Fibroblast of villous mesenchyme (primary cell): ENCODE data around the gene HOXD9. TPM values are rescaled to one million over a fixed set of nuclear protein-coding genes. Genes with fewer than 3 reads are reported as not detected.
A peak's percentile ranks its signal among the peaks of the same experiment; 100 is the strongest.

Experiments
- DNase-seq: peaks from one replicate; pipeline ENCODE4 v3.0.0-alpha.2; 2010; ENCODE audit warnings: low read depth
- H3K4me3 ChIP-seq: 2 replicates; pipeline ENCODE4 v1.5.1; 2011; ENCODE audit warnings: low read depth, mild to moderate bottlenecking, low read length
- CTCF ChIP-seq: IDR thresholded peaks from 2 replicates; pipeline ENCODE4 v1.5.1; 2012; ENCODE audit warnings: low read depth, mild to moderate bottlenecking, low read length; ENCODE audit not compliant: insufficient read depth
- total RNA-seq: library from RNA; depleted of rRNA; stranded (reverse); fragments of >200 nt; gene quantifications from 2 replicates; pipeline ENCODE4 v1.2.3, GENCODE V29; 2012

Gene HOXD9
- total RNA-seq, 1 donor = 11.2 TPM

GRCh38 chr2:176114120-176114929, 8.2 kb upstream of the HOXD9 start:
- peak overlapping the region; percentile 54 for H3K4me3 ChIP-seq
- DNase-seq = peak; percentile 50
- TF ChIP-seq CTCF = no peak

- DNase-seq = no peak
- no peak for TF ChIP-seq CTCF
- peak overlapping the region; percentile 54 for H3K4me3 ChIP-seq
Measured at GRCh38 chr2:176114930-176115625, 7.4 kb upstream of the HOXD9 start.

GRCh38 chr2:176115883-176116813, 6.4 kb upstream of the HOXD9 start, which contains the start of gene HOXD10:
Gene HOXD10, plus strand, starts transcription at chr2:176116778. Its CDS starts 56 bp downstream, at chr2:176116834.
- H3K4me3 ChIP-seq = peak within 1 kb of the TSS; percentile 58
- peak; percentile 90 for DNase-seq
- no peak for TF ChIP-seq CTCF

DNA sequence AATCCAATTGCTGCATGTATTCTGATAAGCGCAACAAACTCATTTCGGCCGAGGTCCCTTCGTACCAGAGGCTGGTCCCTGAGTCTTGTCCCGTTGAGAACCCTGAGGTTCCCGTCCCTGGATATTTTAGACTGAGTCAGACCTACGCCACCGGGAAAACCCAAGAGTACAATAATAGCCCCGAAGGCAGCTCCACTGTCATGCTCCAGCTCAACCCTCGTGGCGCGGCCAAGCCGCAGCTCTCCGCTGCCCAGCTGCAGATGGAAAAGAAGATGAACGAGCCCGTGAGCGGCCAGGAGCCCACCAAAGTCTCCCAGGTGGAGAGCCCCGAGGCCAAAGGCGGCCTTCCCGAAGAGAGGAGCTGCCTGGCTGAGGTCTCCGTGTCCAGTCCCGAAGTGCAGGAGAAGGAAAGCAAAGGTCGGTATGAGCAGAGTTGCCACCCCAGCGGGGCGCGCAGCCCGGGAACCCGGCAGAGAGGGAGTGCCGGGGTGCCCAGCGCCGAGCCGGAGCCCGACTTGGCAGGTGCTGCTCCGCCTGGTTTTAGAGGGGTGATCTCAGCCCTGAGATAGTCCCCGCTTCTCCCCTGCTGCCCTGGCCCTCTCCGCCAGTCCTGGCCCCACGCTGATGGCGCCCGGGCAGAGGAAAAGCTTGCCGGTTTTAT, 5.2 kb upstream of the HOXD9 start:
- peak overlapping the region; percentile 58 for H3K4me3 ChIP-seq
- TF ChIP-seq CTCF = no peak
- peak; percentile 25 for DNase-seq

- H3K4me3 ChIP-seq = peak overlapping the region; percentile 58
- no peak for DNase-seq
- no peak for TF ChIP-seq CTCF
Measured at GRCh38 chr2:176117823-176118371, 4.6 kb upstream of the HOXD9 start.
